ENCODE results near the gene KLK12.

- TF ChIP-seq, protein P1, sequence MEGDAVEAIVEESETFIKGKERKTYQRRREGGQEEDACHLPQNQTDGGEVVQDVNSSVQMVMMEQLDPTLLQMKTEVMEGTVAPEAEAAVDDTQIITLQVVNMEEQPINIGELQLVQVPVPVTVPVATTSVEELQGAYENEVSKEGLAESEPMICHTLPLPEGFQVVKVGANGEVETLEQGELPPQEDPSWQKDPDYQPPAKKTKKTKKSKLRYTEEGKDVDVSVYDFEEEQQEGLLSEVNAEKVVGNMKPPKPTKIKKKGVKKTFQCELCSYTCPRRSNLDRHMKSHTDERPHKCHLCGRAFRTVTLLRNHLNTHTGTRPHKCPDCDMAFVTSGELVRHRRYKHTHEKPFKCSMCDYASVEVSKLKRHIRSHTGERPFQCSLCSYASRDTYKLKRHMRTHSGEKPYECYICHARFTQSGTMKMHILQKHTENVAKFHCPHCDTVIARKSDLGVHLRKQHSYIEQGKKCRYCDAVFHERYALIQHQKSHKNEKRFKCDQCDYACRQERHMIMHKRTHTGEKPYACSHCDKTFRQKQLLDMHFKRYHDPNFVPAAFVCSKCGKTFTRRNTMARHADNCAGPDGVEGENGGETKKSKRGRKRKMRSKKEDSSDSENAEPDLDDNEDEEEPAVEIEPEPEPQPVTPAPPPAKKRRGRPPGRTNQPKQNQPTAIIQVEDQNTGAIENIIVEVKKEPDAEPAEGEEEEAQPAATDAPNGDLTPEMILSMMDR (IDR thresholded peaks at IDR 0.05) = no peak
- TF ChIP-seq POLR2A (IDR thresholded peaks at IDR 0.05) = no peak
- TF ChIP-seq POLR2AphosphoS5 (IDR thresholded peaks at IDR 0.05) = no peak
Observed at GRCh38 chr19:51018745-51019543, 15.9 kb downstream of the KLK12 start.

Measured in gastroesophageal sphincter (tissue), 3 donors.